ENCODE data around the gene CHST14.

DNA sequence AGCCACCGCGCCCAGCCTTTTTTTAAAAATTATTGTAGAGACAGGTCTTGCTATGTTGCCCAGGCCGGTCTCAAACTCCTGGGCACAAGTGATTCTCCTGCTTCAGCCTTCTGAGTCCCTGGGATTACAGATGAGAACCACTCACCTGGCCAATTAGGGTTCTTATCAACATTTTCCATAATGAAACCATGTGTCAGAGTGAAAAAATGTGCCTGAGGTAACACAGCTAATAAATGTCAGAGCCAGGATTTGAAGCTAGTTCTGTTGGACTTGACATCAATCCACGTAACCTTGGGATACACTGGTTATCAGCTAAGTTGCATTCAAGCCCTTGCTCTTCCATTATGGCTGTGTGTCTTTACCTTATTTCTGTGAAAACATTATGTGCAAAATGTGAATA lies 29.1 kb downstream of the CHST14 start:
- TF ChIP-seq, protein P1, sequence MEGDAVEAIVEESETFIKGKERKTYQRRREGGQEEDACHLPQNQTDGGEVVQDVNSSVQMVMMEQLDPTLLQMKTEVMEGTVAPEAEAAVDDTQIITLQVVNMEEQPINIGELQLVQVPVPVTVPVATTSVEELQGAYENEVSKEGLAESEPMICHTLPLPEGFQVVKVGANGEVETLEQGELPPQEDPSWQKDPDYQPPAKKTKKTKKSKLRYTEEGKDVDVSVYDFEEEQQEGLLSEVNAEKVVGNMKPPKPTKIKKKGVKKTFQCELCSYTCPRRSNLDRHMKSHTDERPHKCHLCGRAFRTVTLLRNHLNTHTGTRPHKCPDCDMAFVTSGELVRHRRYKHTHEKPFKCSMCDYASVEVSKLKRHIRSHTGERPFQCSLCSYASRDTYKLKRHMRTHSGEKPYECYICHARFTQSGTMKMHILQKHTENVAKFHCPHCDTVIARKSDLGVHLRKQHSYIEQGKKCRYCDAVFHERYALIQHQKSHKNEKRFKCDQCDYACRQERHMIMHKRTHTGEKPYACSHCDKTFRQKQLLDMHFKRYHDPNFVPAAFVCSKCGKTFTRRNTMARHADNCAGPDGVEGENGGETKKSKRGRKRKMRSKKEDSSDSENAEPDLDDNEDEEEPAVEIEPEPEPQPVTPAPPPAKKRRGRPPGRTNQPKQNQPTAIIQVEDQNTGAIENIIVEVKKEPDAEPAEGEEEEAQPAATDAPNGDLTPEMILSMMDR (IDR thresholded peaks at IDR 0.05), result no peak
- no peak for TF ChIP-seq ZFX (IDR thresholded peaks at IDR 0.05; ENCODE audit: borderline replicate concordance)

Measured in 22Rv1 (cell line).